GM10248 (cell line): ENCODE data around the gene LY9.

Experiments used
- CTCF ChIA-PET: fragments of 300-600 bp; sonication (Branson Sonifier 250); formaldehyde crosslinking; extraction: SDS; loops from one replicate; lab custom pipeline; 2021; ENCODE audit warnings: antibody characterized with exemption; lab: Yijun Ruan, JAX
- POLR2A ChIA-PET: fragments of 350-650 bp; sonication (Branson Sonifier 250); formaldehyde crosslinking; extraction: SDS; loops from one replicate; lab custom pipeline; 2020; ENCODE audit warnings: antibody characterized with exemption; lab: Yijun Ruan, JAX
- DNase-seq: peaks from one replicate; pipeline ENCODE4 v3.0.0; 2012; ENCODE audit errors: extremely low spot score
- CTCF ChIP-seq: IDR thresholded peaks from 2 replicates; pipeline ENCODE4 v1.5.1; 2012; ENCODE audit warnings: mild to moderate bottlenecking, low read depth; ENCODE audit errors: extremely low read depth, missing control alignments, control extremely low read depth

Gene LY9

GRCh38 chr1:160756849-160757201 is 39.1 kb upstream of the LY9 start:
- no peak for TF ChIP-seq CTCF
- DNase-seq, result no peak
- ChIA-PET POLR2A (interaction anchor here (0.6 to 1.9 kb wide), 3 partner anchors 8 to 16 kb away, joined by 3 to 4 read pairs (median 3); no protein-coding TSS in a partner anchor), CTCF (interaction anchor here (1.9 to 6.3 kb wide), 3 partner anchors 12 to 20 kb away, joined by 7 to 44 read pairs (median 7); no protein-coding TSS in a partner anchor)

GRCh38 chr1:160758521-160758920 is 37.5 kb upstream of the LY9 start:
- TF ChIP-seq CTCF, result no peak
- ChIA-PET CTCF (interaction anchor here (2.2 to 3.0 kb wide), 2 partner anchors 10 to 17 kb away, joined by 9 to 15 read pairs; no protein-coding TSS in a partner anchor), POLR2A (no interaction called here)
- no peak for DNase-seq

GRCh38 chr1:160759740-160760139 is 36.2 kb upstream of the LY9 start:
- TF ChIP-seq CTCF, result no peak
- POLR2A ChIA-PET, result no interaction called here

GRCh38 chr1:160761046-160761445 is 34.9 kb upstream of the LY9 start:
- CTCF ChIA-PET, result interaction anchor here (0.7 to 3.0 kb wide), 5 partner anchors 15 to 191 kb away, joined by 3 to 9 read pairs (median 4); no protein-coding TSS in a partner anchor
- DNase-seq, result no peak
- TF ChIP-seq CTCF, result no peak
- POLR2A ChIA-PET, result no interaction called here

More at GRCh38 chr1:160759740-160760139, 36.2 kb upstream of the LY9 start:
- DNase-seq, result no peak
- CTCF ChIA-PET, result interaction anchor here (0.8 to 3.0 kb wide), 3 partner anchors 9 to 18 kb away, joined by 3 to 15 read pairs (median 9); no protein-coding TSS in a partner anchor

GRCh38 chr1:160761886-160762285 is 34.1 kb upstream of the LY9 start:
- POLR2A ChIA-PET, result no interaction called here
- CTCF ChIA-PET, result interaction anchor here (0.8 to 2.4 kb wide), 7 partner anchors 11 to 79 kb away, joined by 3 to 6 read pairs (median 3); no protein-coding TSS in a partner anchor
- DNase-seq, result no peak
- TF ChIP-seq CTCF, result no peak

GRCh38 chr1:160763993-160764392 is 32.0 kb upstream of the LY9 start:
- POLR2A ChIA-PET, result no interaction called here
- CTCF ChIA-PET, result interaction anchor here (0.9 to 6.2 kb wide), 4 partner anchors 9 to 91 kb away, joined by 3 to 67 read pairs (median 4); partner anchors contain the start of gene SLAMF7
- no peak for TF ChIP-seq CTCF
- no peak for DNase-seq
